GM12878 (cell line): ENCODE results near the gene FPR1. TPM values are rescaled to one million over a fixed set of nuclear protein-coding genes. Genes with fewer than 3 reads are reported as not detected.

Experiments
- ATAC-seq: fragments of 200-7000 bp; cut with Tn5 transposase; 3 replicates; pipeline ENCODE4 v1.9.1; 2020; ENCODE audit warnings: mild to moderate bottlenecking, moderate library complexity
- BruUV-seq: library from RNA; stranded (reverse); fragments of 400-500 nt; replicated peaks from 2 replicates; lab custom pipeline; 2021; lab: Mats Ljungman, UMichigan
- CTCF ChIA-PET: fragments of 300-600 bp; sonication (Branson Sonifier 250); formaldehyde crosslinking; extraction: SDS; loops from one replicate; lab custom pipeline; 2021; ENCODE audit warnings: inconsistent platforms; lab: Yijun Ruan, JAX
- POLR2A ChIA-PET: fragments of 350-600 bp; formaldehyde crosslinking; extraction: SDS; loops from one replicate; lab custom pipeline; 2021; ENCODE audit warnings: inconsistent platforms; lab: Charles Lee
- RAD21 ChIA-PET: fragments of 300-600 bp; sonication (Branson Sonifier 250); formaldehyde crosslinking; loops from one replicate; lab custom pipeline; 2023; ENCODE audit warnings: antibody characterized with exemption; ENCODE audit not compliant: unreplicated experiment; lab: Charles Lee
- SMC1A ChIA-PET: fragments of 300-600 bp; sonication (Branson Sonifier 250); formaldehyde crosslinking; loops from one replicate; lab custom pipeline; 2023; ENCODE audit not compliant: unreplicated experiment, uncharacterized antibody; lab: Charles Lee
- DNase-seq: peaks from one replicate; pipeline ENCODE4 v3.0.0-alpha.2; 2011; ENCODE audit warnings: low read depth, low spot score
- FAIRE-seq: peaks from 3 replicates; lab custom pipeline; 2011; peaks lifted over from hg19 to GRCh38; lab: Jason Lieb, UNC
- H2AFZ ChIP-seq: 2 replicates; pipeline ENCODE4 v1.6.0; 2011; ENCODE audit warnings: low read depth, low read length, control low read depth; ENCODE audit not compliant: control insufficient read depth
- H3K27ac ChIP-seq: 2 replicates; pipeline ENCODE4 v1.5.1; 2011; ENCODE audit warnings: control low read depth; ENCODE audit not compliant: control insufficient read depth, insufficient read depth
- H3K27me3 ChIP-seq, 2 experiments: replicated peaks in 1 of 2; 2 replicates each; pipeline versions ENCODE4 v1.6.0 to v1.6.1; 2011; ENCODE audit warnings: low read length in 1 of 2; ENCODE audit not compliant: control insufficient read depth in 2 of 2, insufficient read depth in 2 of 2
- H3K36me3 ChIP-seq, 2 experiments: 2 replicates each; pipeline ENCODE4 v1.5.1; 2011; ENCODE audit warnings: low read length in 1 of 2; ENCODE audit not compliant: control insufficient read depth in 2 of 2, insufficient read depth in 2 of 2
- H3K4me1 ChIP-seq: 2 replicates; pipeline ENCODE4 v1.6.1; 2011; ENCODE audit warnings: mild to moderate bottlenecking, low read length, moderate library complexity, mixed read lengths; ENCODE audit not compliant: control insufficient read depth, insufficient read depth
- H3K4me2 ChIP-seq: 2 replicates; pipeline ENCODE4 v1.6.0; 2011; ENCODE audit warnings: control low read depth; ENCODE audit not compliant: control insufficient read depth, insufficient read depth
- H3K4me3 ChIP-seq: fragments of 200-600 bp; sonication (generic); 2 replicates; pipeline ENCODE4 v1.5.1; 2016
- H3K79me2 ChIP-seq: 2 replicates; pipeline ENCODE4 v1.6.0; 2011; ENCODE audit warnings: low read length; ENCODE audit not compliant: control insufficient read depth, insufficient read depth
- H3K9ac ChIP-seq: 2 replicates; pipeline ENCODE4 v1.8.0; 2011; ENCODE audit warnings: low read length, control low read depth, mixed read lengths; ENCODE audit not compliant: control insufficient read depth, insufficient read depth
- H3K9me3 ChIP-seq: replicated peaks from 3 replicates; pipeline ENCODE4 v1.5.1; 2011; ENCODE audit warnings: mild to moderate bottlenecking, low read length; ENCODE audit not compliant: control insufficient read depth, insufficient read depth
- H4K20me1 ChIP-seq: 2 replicates; pipeline ENCODE4 v1.6.0; 2011; ENCODE audit not compliant: control insufficient read depth, insufficient read depth
- BACH1 ChIP-seq: fragments of 450-650 bp; IDR thresholded peaks from 2 replicates; pipeline ENCODE4 v1.6.1; 2017; ENCODE audit warnings: mild to moderate bottlenecking, borderline replicate concordance
- BCL3 ChIP-seq: IDR thresholded peaks from 2 replicates; pipeline ENCODE4 v1.6.1; 2011; ENCODE audit warnings: borderline replicate concordance, low read depth, mild to moderate bottlenecking, moderate library complexity, low read length; ENCODE audit not compliant: insufficient read depth, poor library complexity, severe bottlenecking
- CBX5 ChIP-seq: sonication (generic); IDR thresholded peaks from 2 replicates; pipeline ENCODE4 v1.6.1; 2016; ENCODE audit warnings: low read depth, moderate library complexity, mild to moderate bottlenecking, inconsistent platforms
- E4F1 ChIP-seq: fragments of 450-650 bp; IDR thresholded peaks from 2 replicates; pipeline ENCODE4 v1.6.1; 2018; ENCODE audit warnings: borderline replicate concordance, mild to moderate bottlenecking; ENCODE audit not compliant: partially characterized antibody
- FOXM1 ChIP-seq: IDR thresholded peaks from 2 replicates; pipeline ENCODE4 v1.6.1; 2012; ENCODE audit warnings: low read depth, mild to moderate bottlenecking, inconsistent platforms, low read length, moderate library complexity
- LARP7 ChIP-seq: fragments of 450-650 bp; IDR thresholded peaks from 2 replicates; pipeline ENCODE4 v1.6.1; 2017; ENCODE audit warnings: mild to moderate bottlenecking
- MEF2B ChIP-seq: fragments of 450-650 bp; IDR thresholded peaks from 2 replicates; pipeline ENCODE4 v1.6.1; 2018; ENCODE audit warnings: mild to moderate bottlenecking, moderate library complexity; ENCODE audit not compliant: partially characterized antibody, poor library complexity, severe bottlenecking
- NR2C2 ChIP-seq: IDR thresholded peaks from 2 replicates; pipeline ENCODE4 v1.6.1; 2011; ENCODE audit warnings: borderline replicate concordance, low read depth; ENCODE audit not compliant: control insufficient read depth, insufficient read length
- RFX5 ChIP-seq: IDR thresholded peaks from 2 replicates; pipeline ENCODE4 v1.6.1; 2011; ENCODE audit warnings: low read depth, low read length, improper control_type of control experiment
- RUNX3 ChIP-seq: IDR thresholded peaks from 2 replicates; pipeline ENCODE4 v1.6.1; 2012; ENCODE audit warnings: low read length, inconsistent platforms
- SUPT20H ChIP-seq: IDR thresholded peaks from 2 replicates; pipeline ENCODE4 v1.6.1; 2011; ENCODE audit warnings: low read depth, mild to moderate bottlenecking, low read length, moderate library complexity, borderline replicate concordance; ENCODE audit not compliant: control insufficient read depth
- TAF1 ChIP-seq: IDR thresholded peaks from 2 replicates; pipeline ENCODE4 v1.6.1; 2011; ENCODE audit warnings: mild to moderate bottlenecking, low read depth, low read length, borderline replicate concordance
- TCF12 ChIP-seq: IDR thresholded peaks from 2 replicates; pipeline ENCODE4 v1.6.1; 2011; ENCODE audit warnings: low read depth, mild to moderate bottlenecking, low read length
- ZBTB40 ChIP-seq: fragments of 450-650 bp; IDR thresholded peaks from 2 replicates; pipeline ENCODE4 v1.6.1; 2016; ENCODE audit warnings: mild to moderate bottlenecking, moderate library complexity, borderline replicate concordance
- WGBS: methylation state at CpG from one replicate; pipeline ENCODE4 v1.1.6; 2016; ENCODE audit warnings: low lambda C conversion rate; ENCODE audit not compliant: insufficient replicate concordance, insufficient coverage; ENCODE audit errors: missing lambda C conversion rate; 5-methylcytosine and 5-hydroxymethylcytosine counted together
- in situ Hi-C: fragments of 300-500 bp; cut with MboI; formaldehyde crosslinking; loops from 9 replicates; pipeline ENCODE4 v1.14.3; 2018; ENCODE audit warnings: mixed read lengths
- intact Hi-C: fragments of 100-400 bp; cut with micrococcal nuclease; formaldehyde crosslinking; loops from one replicate; pipeline ENCODE4 v1.14.2; 2022; ENCODE audit not compliant: unreplicated experiment
- polyA plus RNA-seq, 11 experiments: library from polyadenylated mRNA; depleted of rRNA in 4 of 11; unstranded in 6 of 11; stranded (reverse) in 5 of 11; fragments of >200 nt; fragmentation: Nextera tagmentation in 4 of 11; fragmentation: Illumina TruSeq in 1 of 11; extraction: Ambion mirVana in 4 of 11; extraction: Trizol in 1 of 11; gene quantifications; 1 replicate in 1 of 11; 2 replicates in 10 of 11; pipeline versions ENCODE4 v1.2.1 to v1.2.3, GENCODE V29; 2011 to 2016; ENCODE audit warnings: inconsistent platforms in 2 of 11, missing spikeins in 2 of 11, low read depth in 1 of 11
- total RNA-seq, 4 experiments: library from RNA; depleted of rRNA in 3 of 4; stranded (reverse); fragments of >200 nt in 3 of 4; fragmentation: Illumina TruSeq in 1 of 4; extraction: Trizol in 1 of 4; gene quantifications; 2 replicates each; pipeline versions ENCODE4 v1.2.1 to v1.2.3, GENCODE V29; 2013 to 2021

The FPR1 gene
- total and polyA plus RNA-seq, 10 of the 15 experiments (the other 5 are each of a cell fraction or from before 2014, with no cell fraction given), result not detected

- TF ChIP-seq CBX5, result no peak
- TF ChIP-seq E4F1, result no peak
- no peak for TF ChIP-seq BACH1
- TF ChIP-seq LARP7, result no peak
- TF ChIP-seq TCF12, result no peak
- no peak for TF ChIP-seq RUNX3
- no peak for TF ChIP-seq SUPT20H
- TF ChIP-seq NR2C2, result no peak
- no peak for TF ChIP-seq FOXM1
- TF ChIP-seq MEF2B, result no peak
These were observed 3.9 kb upstream of the FPR1 start (continued) for GRCh38 chr19:51755571-51755970.

- Histone ChIP-seq H4K20me1 (no peaks in the 10 kb centered on the region), H3K36me3 (no peaks in the 10 kb centered on the region), H3K4me1 (no peaks in the 10 kb centered on the region)
- RAD21 ChIA-PET, result no interaction called here
- no peak for FAIRE-seq
- in situ Hi-C loops, result no loop called here
- POLR2A ChIA-PET, result no interaction called here
- TF ChIP-seq TAF1 (no peak), ZBTB40 (0 out of 2 replicates have a peak, but pooled peaks have one; percentile 19), RFX5 (no peak), BCL3 (no peak)
- TF ChIP-seq, all 136 proteins: peak for 1
- no peak overlapping the region for H2AFZ ChIP-seq
- no peak overlapping the region for H3K27ac ChIP-seq
- no TSS peak for BruUV-seq
- intact Hi-C loops, result no loop called here
- no peaks in the 10 kb centered on the region; the same call in 2 of the 3 replicates for H3K9me3 ChIP-seq
- DNase-seq (no peak), ATAC-seq (no peak)
- CTCF ChIA-PET, result no interaction called here
- SMC1A ChIA-PET, result no interaction called here
- H3K4me3 ChIP-seq, result no peak overlapping the region
- 57% methylated on average over 4 of the region's 4 CpGs for WGBS
- H3K9ac ChIP-seq, result no peak overlapping the region
- H3K79me2 ChIP-seq, result no peaks in the 10 kb centered on the region
- H3K4me2 ChIP-seq, result no peak overlapping the region
- H3K27me3 ChIP-seq, result no peaks in the 10 kb centered on the region
These were observed 3.1 kb upstream of the FPR1 start for GRCh38 chr19:51754770-51755169.
